Hair follicular keratinocyte (primary cell): Measurements from ENCODE around the gene CMYA5. TPM values are rescaled to one million over a fixed set of nuclear protein-coding genes. Genes with fewer than 3 reads are reported as not detected.

ENCODE experiments used
- total RNA-seq: library from RNA; depleted of rRNA; stranded (reverse); fragments of >200 nt; gene quantifications from 2 replicates; pipeline ENCODE4 v1.2.3, GENCODE V29; 2015

CMYA5 gene
- under 0.01 TPM in 1 of 2 replicates, not detected in the other for total RNA-seq

GRCh38 chr5:79689541-79690466 is at the start of gene CMYA5:
Gene CMYA5 (plus strand): TSS chr5:79689836. CDS start chr5:79689908, 72 bp downstream.

Other genes starting within 250 kb of the CMYA5 start
- gene HOMER1, start 175.7 kb upstream of the CMYA5 start, total RNA-seq: 6.3 and 8.2 TPM in 2 replicates
- 13.4 and 24.4 TPM in 2 replicates for gene TENT2, start 77.4 kb upstream of the CMYA5 start, total RNA-seq